GM23248 (cell line): Measurements from ENCODE around the gene MNT.

Experiments
- EZH2 ChIP-seq: fragments of 200-600 bp; sonication (generic); IDR thresholded peaks from 2 replicates; pipeline ENCODE4 v1.6.1; 2018; ENCODE audit warnings: antibody characterized with exemption, mild to moderate bottlenecking; ENCODE audit not compliant: insufficient read depth, poor library complexity, severe bottlenecking
- EZH2phosphoT487 ChIP-seq: fragments of 200-600 bp; sonication (generic); IDR thresholded peaks from 2 replicates; pipeline ENCODE4 v1.6.1; 2018; ENCODE audit warnings: antibody characterized with exemption, moderate library complexity, mild to moderate bottlenecking, low read depth; ENCODE audit not compliant: insufficient read depth

DNA sequence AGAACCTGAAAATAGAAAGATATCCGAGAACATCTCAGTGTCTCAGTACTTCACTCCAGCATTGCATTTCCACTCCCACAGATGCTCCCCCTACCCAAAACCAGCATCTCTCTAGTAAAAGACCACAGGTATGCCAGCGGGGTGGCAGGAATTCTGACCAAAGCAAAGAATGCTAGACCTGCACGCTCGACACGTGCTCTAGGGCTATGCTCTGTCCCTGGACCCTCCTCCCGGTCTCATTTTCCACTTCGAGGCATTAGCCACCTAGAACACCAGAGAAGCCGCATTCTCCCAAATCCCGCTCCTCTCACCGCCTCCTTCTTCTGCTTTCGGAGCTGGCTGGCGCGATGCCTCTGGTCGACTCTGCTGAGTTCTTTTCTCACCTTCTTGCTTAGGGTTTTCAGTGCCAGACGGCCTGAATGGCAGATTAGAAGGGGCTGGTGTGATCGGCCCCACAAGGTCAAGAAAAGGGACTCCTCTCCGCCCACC is 65.1 kb downstream of the MNT start:
- no peak for TF ChIP-seq EZH2
- TF ChIP-seq EZH2phosphoT487, result no peak
